ENCODE data around the gene ADCY6. TPM values are rescaled to one million over a fixed set of nuclear protein-coding genes. Genes with fewer than 3 reads are reported as not detected.

Gene ADCY6
- total and polyA plus RNA-seq, 2 donors (not counting 1 experiment from before 2014, with no cell fraction given): 0.03 TPM; not detected in 1

GRCh38 chr12:48788524-48788853 is 400 bp downstream of the ADCY6 start:
- Mint-ChIP-seq H3K27me3 (peaks cover 52% of the 10 kb centered on the region), H3K9me3 (ENCODE audit: insufficient read depth) (no peaks in the 10 kb centered on the region), H3K4me3 (peak overlapping the region; percentile 84), H3K27ac (no peak overlapping the region), H3K4me1 (peaks cover 18% of the 10 kb centered on the region)
- peaks cover 0 to 33% (median 13%) of the 10 kb centered on the region in 4 experiments for H3K27me3 ChIP-seq (replicated peaks in 1 of 4; ENCODE audit: control extremely low read depth in 1 of 4, control insufficient read depth in 3 of 4, insufficient read depth in 4 of 4, low read length in 3 of 4)
- no peaks in the 10 kb centered on the region for H3K36me3 ChIP-seq (replicated peaks in 1 of 2; ENCODE audit: control extremely low read depth in 1 of 2, control insufficient read depth in 1 of 2, extremely low read depth in 1 of 2, insufficient read depth in 2 of 2, low read length in 1 of 2)
- peak overlapping the region; percentile 9 for H3K9ac ChIP-seq (ENCODE audit: low read length)
- no peaks in the 10 kb centered on the region for H3K79me2 ChIP-seq (ENCODE audit: control insufficient read depth, insufficient read depth, low read length)
- no peaks in the 10 kb centered on the region for H4K20me1 ChIP-seq (ENCODE audit: control insufficient read depth, insufficient read depth, low read length, poor library complexity, severe bottlenecking)
- H3K27ac ChIP-seq (ENCODE audit: low read length in 2 of 2): no peak overlapping the region
- H2AFZ ChIP-seq (ENCODE audit: insufficient read depth, low read depth, low read length, poor library complexity, severe bottlenecking): no peak overlapping the region
- 2% methylated on average over 24 of the region's 25 CpGs for WGBS (ENCODE audit: insufficient coverage)
- TF ChIP-seq CTCF (IDR thresholded peaks at IDR 0.05) (no peak), EZH2 (IDR thresholded peaks at IDR 0.05; ENCODE audit: borderline replicate concordance, insufficient read depth, low read depth, low read length, poor library complexity, severe bottlenecking) (no peak)
- H3K4me1 ChIP-seq (ENCODE audit: control insufficient read depth in 2 of 2, insufficient read depth in 2 of 2, low read length in 2 of 2): peaks cover 14 to 16% of the 10 kb centered on the region in 2 donors
- H3K4me2 ChIP-seq (replicated peaks; ENCODE audit: low read depth, low read length, poor library complexity, severe bottlenecking): peak overlapping the region; percentile 91
- H3K4me3 ChIP-seq (ENCODE audit: control extremely low read depth in 1 of 5, extremely low read depth in 1 of 5, insufficient read depth in 1 of 5, low read depth in 2 of 5, low read length in 4 of 5): peak overlapping the region in 4 of 5 experiments; percentile 6 to 60 (median 38)
- ATAC-seq (ENCODE audit: low read depth): no peak
- POLR2A ChIA-PET: interaction anchor here (0.6 kb wide), 1 partner anchor 116 kb away, joined by 3 read pairs; a partner anchor contains a TSS
- intact Hi-C loops (cut with micrococcal nuclease): no loop called here
- H3K9me3 ChIP-seq (ENCODE audit: control extremely low read depth in 1 of 3, control insufficient read depth in 2 of 3, insufficient read depth in 1 of 3, low read length in 2 of 3): peaks cover 0 to 5% (median 0%) of the 10 kb centered on the region in 3 donors
- DNase-seq: peak; percentile 27
- CTCF ChIA-PET: interaction anchor here (0.5 kb wide), 1 partner anchor 1354 kb away, joined by 3 read pairs; no protein-coding TSS in a partner anchor

GRCh38 chr12:48787791-48788523 is 932 bp downstream of the ADCY6 start:
- Histone ChIP-seq H3K4me3 (ENCODE audit: control extremely low read depth in 1 of 5, extremely low read depth in 1 of 5, insufficient read depth in 1 of 5, low read depth in 2 of 5, low read length in 4 of 5) (peak overlapping the region in 2 of 5 experiments; percentile 6 to 60), H4K20me1 (ENCODE audit: control insufficient read depth, insufficient read depth, low read length, poor library complexity, severe bottlenecking) (no peaks in the 10 kb centered on the region), H3K9ac (ENCODE audit: low read length) (peak overlapping the region; percentile 9), H3K4me1 (ENCODE audit: control insufficient read depth in 2 of 2, insufficient read depth in 2 of 2, low read length in 2 of 2) (peaks cover 14 to 16% of the 10 kb centered on the region in 2 donors), H3K9me3 (ENCODE audit: control extremely low read depth in 1 of 3, control insufficient read depth in 2 of 3, insufficient read depth in 1 of 3, low read length in 2 of 3) (peaks cover 0 to 5% (median 0%) of the 10 kb centered on the region in 3 donors), H3K79me2 (ENCODE audit: control insufficient read depth, insufficient read depth, low read length) (no peaks in the 10 kb centered on the region), H2AFZ (ENCODE audit: insufficient read depth, low read depth, low read length, poor library complexity, severe bottlenecking) (no peak overlapping the region), H3K27me3 (replicated peaks in 1 of 4; ENCODE audit: control extremely low read depth in 1 of 4, control insufficient read depth in 3 of 4, insufficient read depth in 4 of 4, low read length in 3 of 4) (peaks cover 0 to 33% (median 13%) of the 10 kb centered on the region in 4 experiments), H3K4me2 (replicated peaks; ENCODE audit: low read depth, low read length, poor library complexity, severe bottlenecking) (peak overlapping the region; percentile 91), H3K27ac (ENCODE audit: low read length in 2 of 2) (no peak overlapping the region), H3K36me3 (replicated peaks in 1 of 2; ENCODE audit: control extremely low read depth in 1 of 2, control insufficient read depth in 1 of 2, extremely low read depth in 1 of 2, insufficient read depth in 2 of 2, low read length in 1 of 2) (no peaks in the 10 kb centered on the region)
- DNase-seq (peak; percentile 21), ATAC-seq (ENCODE audit: low read depth) (no peak)
- intact Hi-C loops (cut with micrococcal nuclease): no loop called here
- WGBS (ENCODE audit: insufficient coverage): 58% methylated on average over 5 of the region's 11 CpGs
- peaks cover 53% of the 10 kb centered on the region for H3K27me3 Mint-ChIP-seq
- no peak overlapping the region for H3K27ac Mint-ChIP-seq
- TF ChIP-seq EZH2 (IDR thresholded peaks at IDR 0.05; ENCODE audit: borderline replicate concordance, insufficient read depth, low read depth, low read length, poor library complexity, severe bottlenecking) (no peak), CTCF (IDR thresholded peaks at IDR 0.05) (no peak)
- ChIA-PET CTCF (no interaction called here), POLR2A (interaction anchor here (0.6 kb wide), 1 partner anchor 116 kb away, joined by 3 read pairs; a partner anchor contains a TSS)
- no peaks in the 10 kb centered on the region for H3K9me3 Mint-ChIP-seq (ENCODE audit: insufficient read depth)
- H3K4me1 Mint-ChIP-seq: peaks cover 18% of the 10 kb centered on the region
- peak overlapping the region; percentile 84 for H3K4me3 Mint-ChIP-seq
